IPS-15b (cell line): ENCODE results near the gene TEC.

ENCODE experiments used
- H3K27me3 ChIP-seq: one replicate; pipeline ENCODE4 v1.6.1; 2013; ENCODE audit warnings: low read length; ENCODE audit not compliant: control insufficient read depth, insufficient read depth
- H3K36me3 ChIP-seq: one replicate; pipeline ENCODE4 v1.6.1; 2013; ENCODE audit warnings: low read length; ENCODE audit not compliant: control insufficient read depth, insufficient read depth
- H3K4me1 ChIP-seq: one replicate; pipeline ENCODE4 v1.6.1; 2013; ENCODE audit warnings: mild to moderate bottlenecking, low read length; ENCODE audit not compliant: control insufficient read depth, insufficient read depth
- H3K4me3 ChIP-seq: one replicate; pipeline ENCODE4 v1.5.1; 2013; ENCODE audit warnings: low read depth, low read length
- H3K9ac ChIP-seq: one replicate; pipeline ENCODE4 v1.6.1; 2013; ENCODE audit warnings: low read depth, mild to moderate bottlenecking, low read length
- H3K9me3 ChIP-seq: one replicate; pipeline ENCODE4 v1.6.1; 2013; ENCODE audit warnings: mild to moderate bottlenecking, low read length; ENCODE audit not compliant: control insufficient read depth, insufficient read depth

The TEC gene

DNA sequence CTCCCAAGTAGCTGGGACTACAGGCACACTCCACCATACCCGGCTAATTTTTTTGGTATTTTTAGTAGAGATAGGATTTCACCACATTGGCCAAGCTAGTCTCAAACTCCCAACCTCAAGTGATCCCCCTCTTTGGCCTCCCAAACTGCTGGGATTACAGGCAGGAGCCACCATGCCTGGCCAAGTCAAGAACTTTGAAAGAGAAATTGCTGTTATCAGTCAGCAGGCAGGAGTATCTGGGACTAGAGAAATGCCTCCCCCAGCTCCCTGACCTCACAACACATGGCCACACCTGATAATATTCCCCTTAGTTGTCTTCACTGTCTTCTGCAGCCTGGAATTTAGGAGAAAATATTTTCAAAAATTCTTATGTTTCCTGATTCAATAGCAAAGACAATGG, 143.0 kb downstream of the TEC start:
- no peak overlapping the region for H3K4me3 ChIP-seq
- H3K27me3 ChIP-seq = no peaks in the 10 kb centered on the region
- H3K9me3 ChIP-seq = no peaks in the 10 kb centered on the region
- H3K9ac ChIP-seq = no peak overlapping the region
- H3K36me3 ChIP-seq = no peaks in the 10 kb centered on the region
- H3K4me1 ChIP-seq = peaks cover 11% of the 10 kb centered on the region

DNA sequence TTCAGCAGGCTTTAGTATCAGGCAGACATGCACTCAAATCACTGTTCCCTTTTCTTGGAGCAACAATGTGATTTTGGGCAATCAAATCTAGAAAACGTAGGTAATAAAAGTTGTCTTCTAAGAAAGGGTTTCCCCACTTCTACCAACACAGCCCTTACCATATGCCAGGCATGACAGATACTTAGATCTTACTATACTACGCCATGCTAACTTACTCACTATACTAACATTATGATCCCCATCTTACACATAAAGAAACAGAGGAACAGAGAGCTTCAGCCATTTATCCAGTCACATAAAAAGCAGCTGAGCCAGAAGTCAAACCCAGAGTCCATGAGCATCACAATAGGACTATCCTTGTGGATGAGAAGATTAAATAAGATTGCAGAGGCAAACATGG, 144.8 kb downstream of the TEC start:
- Histone ChIP-seq H3K9me3 (no peaks in the 10 kb centered on the region), H3K4me3 (no peak overlapping the region), H3K4me1 (peaks cover 8% of the 10 kb centered on the region), H3K36me3 (no peaks in the 10 kb centered on the region), H3K9ac (no peak overlapping the region), H3K27me3 (no peaks in the 10 kb centered on the region)

DNA sequence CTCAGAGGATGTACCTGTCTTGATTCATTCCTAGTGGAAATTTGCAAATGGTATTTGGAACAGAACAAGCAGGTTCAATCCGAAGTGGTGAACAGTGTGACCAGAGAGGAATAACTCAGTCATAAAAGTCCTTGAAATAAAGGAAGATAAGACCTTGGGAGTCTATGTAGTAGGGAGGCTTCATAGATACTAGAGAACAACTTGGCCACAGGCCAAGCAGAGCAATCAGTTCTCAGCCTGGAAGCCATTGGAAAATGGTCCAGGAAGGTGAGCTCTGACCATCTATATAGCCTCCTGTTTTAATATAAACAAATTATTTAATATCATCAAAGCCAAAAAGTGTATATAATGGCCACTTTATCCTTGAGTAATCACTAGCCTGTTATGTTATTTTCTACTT, 146.9 kb downstream of the TEC start:
- H3K9ac ChIP-seq = no peak overlapping the region
- H3K4me3 ChIP-seq = no peak overlapping the region
- no peaks in the 10 kb centered on the region for H3K36me3 ChIP-seq
- H3K9me3 ChIP-seq = no peaks in the 10 kb centered on the region
- H3K27me3 ChIP-seq = no peaks in the 10 kb centered on the region
- peaks cover 4% of the 10 kb centered on the region for H3K4me1 ChIP-seq

DNA sequence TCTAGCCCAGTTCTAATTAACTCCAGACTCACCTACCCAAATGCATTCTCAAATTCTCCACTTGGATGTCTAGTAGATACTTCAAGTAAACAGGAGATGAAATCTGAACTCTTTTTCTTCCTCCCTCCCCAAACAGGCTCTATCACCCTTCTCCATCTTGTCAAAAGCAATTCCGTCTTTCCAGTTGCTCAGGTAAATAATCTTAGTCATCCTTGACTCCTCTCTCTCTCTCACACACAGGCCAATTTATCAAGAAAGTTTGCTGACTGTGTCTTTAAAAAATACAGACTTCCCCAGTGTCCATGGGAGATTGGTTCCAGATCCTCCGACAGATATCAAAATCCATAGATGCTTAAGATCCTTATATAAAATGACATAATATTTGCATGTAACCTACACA, 148.5 kb downstream of the TEC start:
- no peaks in the 10 kb centered on the region for H3K36me3 ChIP-seq
- no peak overlapping the region for H3K4me3 ChIP-seq
- H3K27me3 ChIP-seq = no peaks in the 10 kb centered on the region
- no peak overlapping the region for H3K9ac ChIP-seq
- H3K4me1 ChIP-seq = peaks cover 4% of the 10 kb centered on the region
- H3K9me3 ChIP-seq = no peaks in the 10 kb centered on the region

DNA sequence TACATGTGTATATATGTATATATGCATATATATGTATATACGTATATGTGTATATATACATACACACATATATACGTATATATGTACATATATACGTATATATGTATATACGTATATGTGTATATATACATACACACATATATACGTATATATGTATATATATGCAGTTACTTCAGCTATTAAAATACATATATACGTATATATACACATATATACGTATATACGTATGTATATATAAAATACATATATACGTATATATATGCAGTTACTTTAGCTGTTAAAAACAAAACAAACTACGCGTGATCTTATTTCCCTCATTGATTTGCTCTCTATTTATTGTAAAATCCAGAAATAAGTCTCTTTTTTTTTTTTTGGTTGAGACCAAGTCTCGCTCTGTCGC, 149.5 kb downstream of the TEC start:
- Histone ChIP-seq H3K36me3 (no peaks in the 10 kb centered on the region), H3K9ac (no peak overlapping the region), H3K4me3 (no peak overlapping the region), H3K4me1 (peaks cover 4% of the 10 kb centered on the region), H3K27me3 (no peaks in the 10 kb centered on the region), H3K9me3 (no peaks in the 10 kb centered on the region)

DNA sequence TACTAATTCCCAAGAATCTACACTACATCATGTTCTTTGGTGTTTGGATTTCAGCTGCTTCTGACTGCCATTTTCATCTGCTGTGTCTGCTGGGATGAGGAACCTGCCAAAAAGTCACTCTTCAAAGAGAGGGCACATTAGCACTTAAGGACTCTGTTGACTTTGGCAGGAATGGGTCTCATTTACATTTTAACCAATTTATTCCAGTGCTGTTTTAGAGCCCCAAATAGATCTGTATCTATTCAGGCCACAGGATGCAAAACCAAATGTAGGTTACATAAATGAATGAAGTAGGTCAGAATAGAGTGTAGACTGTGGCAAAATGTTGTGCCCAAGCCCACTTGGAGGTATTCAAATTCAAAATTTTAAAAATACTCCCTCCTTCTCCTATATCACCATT, 150.0 kb downstream of the TEC start:
- Histone ChIP-seq H3K4me1 (peaks cover 4% of the 10 kb centered on the region), H3K9ac (no peak overlapping the region), H3K4me3 (no peak overlapping the region), H3K9me3 (no peaks in the 10 kb centered on the region), H3K36me3 (no peaks in the 10 kb centered on the region), H3K27me3 (no peaks in the 10 kb centered on the region)

DNA sequence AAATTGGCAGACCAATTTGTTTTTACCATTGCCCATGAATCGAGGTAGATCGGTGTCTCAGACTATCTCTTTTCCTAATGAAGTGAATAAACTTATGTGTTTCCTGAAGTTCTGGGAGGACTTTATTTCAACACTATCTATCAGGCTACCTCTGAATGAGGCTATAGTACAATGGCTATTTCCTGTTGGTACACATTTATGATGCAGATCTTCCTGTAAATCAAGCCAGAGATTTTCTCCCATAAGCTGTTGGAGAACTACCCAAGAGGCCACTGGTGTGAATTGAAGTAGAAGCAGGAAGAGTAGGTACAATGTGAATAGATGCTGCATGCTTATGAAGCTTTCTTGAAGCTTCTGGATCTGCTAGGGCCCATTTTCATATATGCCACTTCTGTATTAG, 151.6 kb downstream of the TEC start:
- H3K4me3 ChIP-seq = no peak overlapping the region
- H3K4me1 ChIP-seq = peaks cover 4% of the 10 kb centered on the region
- H3K9ac ChIP-seq = no peak overlapping the region
- no peaks in the 10 kb centered on the region for H3K36me3 ChIP-seq
- no peaks in the 10 kb centered on the region for H3K27me3 ChIP-seq
- no peaks in the 10 kb centered on the region for H3K9me3 ChIP-seq

DNA sequence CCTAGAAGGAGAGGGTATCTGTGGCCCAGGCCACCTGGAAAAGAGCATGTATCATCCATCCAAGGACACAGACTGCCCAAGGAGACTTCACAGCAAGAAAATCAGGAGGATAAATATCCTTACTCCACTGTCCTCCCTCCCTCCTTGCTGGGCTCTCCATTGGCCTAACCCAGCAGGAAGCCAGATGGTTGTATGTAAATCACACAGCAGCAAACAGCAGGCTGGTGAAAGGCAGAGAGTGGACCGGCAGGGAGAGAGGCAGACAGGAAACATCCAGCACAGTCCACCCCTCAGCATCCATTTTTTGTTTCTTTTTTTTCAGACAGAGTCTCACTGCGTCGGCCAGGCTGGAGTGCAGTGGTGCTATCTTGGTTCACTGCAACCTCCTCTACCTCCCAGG, 153.1 kb downstream of the TEC start:
- Histone ChIP-seq H3K36me3 (no peaks in the 10 kb centered on the region), H3K9me3 (no peaks in the 10 kb centered on the region), H3K27me3 (no peaks in the 10 kb centered on the region), H3K4me3 (no peak overlapping the region), H3K9ac (no peak overlapping the region), H3K4me1 (peaks cover 7% of the 10 kb centered on the region)

DNA sequence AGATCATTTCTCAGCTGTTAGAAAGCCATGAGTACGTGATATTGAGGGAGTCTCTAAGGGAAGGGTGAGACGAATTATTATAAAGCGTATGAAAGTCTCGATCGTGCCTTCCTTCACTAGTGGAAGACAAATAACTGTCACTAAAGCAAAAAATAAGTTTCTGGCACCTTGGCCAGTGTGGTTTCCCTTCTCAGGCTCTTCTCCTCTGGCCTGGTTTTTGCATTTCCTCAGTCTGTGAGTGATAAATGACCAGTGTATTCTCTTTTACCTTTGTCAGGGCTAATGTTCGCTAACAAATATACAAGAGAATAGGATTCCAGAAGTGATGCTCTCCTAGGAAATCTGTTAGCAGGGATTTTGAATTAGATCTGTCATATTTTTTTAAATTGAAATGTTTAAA, 155.2 kb downstream of the TEC start:
- Histone ChIP-seq H3K4me1 (peaks cover 9% of the 10 kb centered on the region), H3K36me3 (no peaks in the 10 kb centered on the region), H3K9me3 (no peaks in the 10 kb centered on the region), H3K27me3 (no peaks in the 10 kb centered on the region), H3K4me3 (no peak overlapping the region), H3K9ac (no peak overlapping the region)

DNA sequence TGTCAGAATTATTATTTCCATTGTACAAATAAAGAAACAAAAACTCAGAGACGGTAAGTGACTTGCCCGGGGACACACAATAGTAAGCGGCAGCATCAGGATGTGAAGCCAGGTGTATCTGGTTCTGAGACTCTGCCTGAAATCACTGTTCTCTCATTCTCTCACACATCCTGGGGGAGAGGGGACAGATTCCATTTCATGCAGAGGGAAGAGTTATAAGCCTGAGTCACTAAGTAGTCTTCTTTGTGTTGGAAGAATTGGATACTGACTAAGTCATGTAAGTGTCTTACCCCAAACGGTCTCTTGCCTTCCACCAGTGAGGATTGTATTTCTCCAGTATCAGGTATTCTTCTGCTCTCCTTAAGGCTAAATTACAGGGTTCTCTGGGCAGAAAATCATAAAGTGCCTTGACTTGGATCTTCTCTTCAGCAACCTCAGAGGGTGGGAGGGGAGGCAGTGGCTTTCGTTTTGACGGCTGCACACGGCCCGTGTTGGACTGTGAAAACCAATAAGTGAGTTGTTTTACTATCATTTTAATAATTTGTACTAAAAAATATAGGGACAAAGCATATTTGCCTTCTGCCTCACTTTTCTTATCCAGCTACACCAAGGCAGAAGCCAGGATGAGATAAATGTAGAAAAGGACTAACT, 157.5 kb downstream of the TEC start:
- Histone ChIP-seq H3K4me1 (peaks cover 9% of the 10 kb centered on the region), H3K36me3 (no peaks in the 10 kb centered on the region), H3K27me3 (no peaks in the 10 kb centered on the region), H3K9me3 (no peaks in the 10 kb centered on the region), H3K4me3 (no peak overlapping the region), H3K9ac (no peak overlapping the region)

DNA sequence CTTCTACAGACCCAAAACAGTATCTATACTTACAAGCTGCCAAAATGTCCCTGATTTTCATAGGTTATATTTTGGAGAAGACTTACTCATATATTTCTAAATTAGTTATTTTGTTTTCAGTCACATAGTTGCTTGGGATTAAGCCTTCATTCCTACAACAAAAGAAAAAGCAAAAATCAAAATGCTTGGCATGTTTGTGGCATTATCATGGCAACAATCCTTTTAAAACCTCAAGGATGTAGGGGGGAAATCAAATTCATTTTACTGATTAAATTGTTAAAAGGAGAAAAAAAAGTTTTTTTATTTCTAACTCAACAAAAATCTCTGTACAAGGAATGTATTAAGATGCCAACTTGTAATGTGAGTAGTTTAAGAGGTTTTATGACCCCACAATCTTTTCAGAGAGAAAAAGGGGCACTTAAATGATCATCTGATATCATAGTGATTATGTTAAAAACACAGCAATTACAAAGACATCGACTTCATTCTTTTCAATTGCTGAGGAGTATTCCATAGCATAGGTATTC, 159.1 kb downstream of the TEC start:
- no peaks in the 10 kb centered on the region for H3K9me3 ChIP-seq
- no peak overlapping the region for H3K9ac ChIP-seq
- peaks cover 5% of the 10 kb centered on the region for H3K4me1 ChIP-seq
- H3K36me3 ChIP-seq = no peaks in the 10 kb centered on the region
- H3K4me3 ChIP-seq = no peak overlapping the region
- no peaks in the 10 kb centered on the region for H3K27me3 ChIP-seq

DNA sequence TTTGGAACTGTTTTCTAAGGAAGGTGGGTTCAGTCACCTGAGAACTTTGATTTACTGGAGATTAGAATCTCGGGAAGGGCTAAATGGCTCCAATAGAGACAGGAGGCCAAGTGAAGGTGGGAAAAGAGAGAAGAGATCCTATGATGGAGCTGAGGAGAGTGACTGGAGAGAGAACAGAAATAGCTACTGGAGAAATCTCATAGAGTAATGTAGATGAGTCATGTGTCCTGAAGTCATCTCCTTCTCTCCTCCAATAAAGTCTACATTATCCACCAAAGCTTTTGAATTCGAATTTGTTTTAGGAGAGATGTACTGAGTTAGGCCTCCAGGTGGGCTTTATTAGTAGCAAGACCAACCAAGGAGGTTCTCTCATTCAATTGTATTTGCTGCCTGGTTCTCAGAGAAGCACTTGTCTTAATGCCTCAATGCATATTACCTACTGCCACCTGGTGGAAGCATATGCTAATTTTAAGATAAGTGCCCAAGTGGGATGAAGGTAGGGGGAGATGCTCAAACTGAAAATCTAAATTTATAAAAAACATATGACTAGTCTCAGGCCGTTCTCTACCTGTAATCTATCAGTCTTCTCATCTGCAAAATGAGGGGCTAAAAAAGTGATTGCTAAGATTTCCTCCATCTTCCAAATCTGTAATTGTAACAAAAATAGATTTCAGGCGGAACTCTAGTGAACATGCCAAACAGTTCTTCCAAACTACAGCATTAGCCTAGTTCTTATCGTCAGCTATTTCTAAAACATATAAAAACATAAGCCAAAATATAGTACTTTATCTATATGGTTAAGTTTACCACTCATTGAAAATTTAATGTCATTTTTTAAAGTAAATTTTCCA, 160.0 kb downstream of the TEC start:
- Histone ChIP-seq H3K27me3 (no peaks in the 10 kb centered on the region), H3K9me3 (no peaks in the 10 kb centered on the region), H3K4me3 (no peak overlapping the region), H3K9ac (no peak overlapping the region), H3K36me3 (no peaks in the 10 kb centered on the region), H3K4me1 (peaks cover 5% of the 10 kb centered on the region)
